Psoas muscle (tissue), 8 donors: Measurements from ENCODE around the gene OS9. TPM values are rescaled to one million over a fixed set of nuclear protein-coding genes. Genes with fewer than 3 reads are reported as not detected.
"Not testable (repeated sequence)": the region's sequence is repeated elsewhere in the genome, so short reads cannot be mapped to it uniquely, and the experiment has no call there.

Experiments
- ATAC-seq, 4 donors: fragments of 200-7000 bp; cut with Tn5 transposase; one replicate each; pipeline ENCODE4 v1.9.1; 2020; ENCODE audit warnings: moderate library complexity in 3 of 4, mild to moderate bottlenecking in 2 of 4
- DNase-seq, 2 donors: peaks; one replicate each; pipeline ENCODE4 v3.0.0-alpha.2; 2020
- H3K27ac ChIP-seq: fragments of 200-600 bp; one replicate; pipeline ENCODE4 v1.8.0; 2022
- H3K27me3 ChIP-seq, 3 donors: fragments of 200-600 bp in 1 of 3; one replicate each; pipeline versions ENCODE4 v1.6.1 to v1.8.0; 2013 to 2022; ENCODE audit warnings: low read length in 2 of 3, mild to moderate bottlenecking in 2 of 3, moderate library complexity in 1 of 3; ENCODE audit not compliant: insufficient read depth in 3 of 3
- H3K36me3 ChIP-seq, 2 donors: fragments of 200-600 bp in 1 of 2; one replicate each; pipeline versions ENCODE4 v1.6.1 to v1.8.0; 2013 to 2022; ENCODE audit warnings: low read depth in 1 of 2, mild to moderate bottlenecking in 1 of 2, moderate library complexity in 1 of 2; ENCODE audit not compliant: insufficient read depth in 1 of 2
- H3K4me1 ChIP-seq: fragments of 200-600 bp; one replicate; pipeline ENCODE4 v1.8.0; 2022
- H3K4me3 ChIP-seq: fragments of 200-600 bp; one replicate; pipeline ENCODE4 v1.8.0; 2022; ENCODE audit warnings: mild to moderate bottlenecking
- H3K9me3 ChIP-seq: fragments of 200-600 bp; one replicate; pipeline ENCODE4 v1.8.0; 2022
- CTCF ChIP-seq: fragments of 200-600 bp; IDR thresholded peaks from one replicate; pipeline ENCODE4 v1.8.0; 2022; ENCODE audit warnings: antibody characterized with exemption
- WGBS, 3 donors: extraction: QIAGEN DNeasy Blood & Tissue Kit; methylation state at CpG; one replicate each; pipeline versions ENCODE4 v1.1.6 to v1.1.7; 2013; 5-methylcytosine and 5-hydroxymethylcytosine counted together
- intact Hi-C, 2 donors: fragments of 100-400 bp; cut with DNase I; formaldehyde crosslinking; loops; one replicate each; pipeline versions ENCODE4 v1.11.0 to v1.14.2; 2022
- polyA plus RNA-seq, 3 donors: library from polyadenylated mRNA; stranded (reverse); fragments of 200-250 nt; gene quantifications; one replicate each; pipeline ENCODE4 v1.2.3, GENCODE V29; 2013
- total RNA-seq, 4 donors: library from RNA; stranded (reverse); fragmentation: NEBNext Ultra II Directional in 2 of 4; extraction: Animal tissue kit (Norgen Biotek cat#: 25700) in 2 of 4; gene quantifications; one replicate each; pipeline versions ENCODE4 v1.2.1 to v1.2.4, GENCODE V29; 2021 to 2023
- donor health status: healthy with polysubstance abuse.
- donor health status: DM: no; HTN: no; CAD: no; lungs with moderate emphysema.
- donor health status: Bipolar disorder and iron deficiency.
- donor health status: healthy.
- donor health status: DM: yes; HTN: yes; CAD: no.
- donor health status: DM: no; HTN: no; CAD: no.
- donor health status: DM: no; HTN: no; CAD: no.
- donor health status: DM: yes; HTN: yes; CAD: no.

OS9 gene
- total and polyA plus RNA-seq, 7 donors: 53.0 to 76.4 (median 63.8) TPM

GRCh38 chr12:57719777-57720605 lies 26.1 kb downstream of the OS9 start:
- 90 to 91% (median 90%) methylated on average over 20 of the region's 20 CpGs for WGBS, 3 donors
- intact Hi-C loops: no loop called here
- Histone ChIP-seq H3K4me3 (no peak overlapping the region), H3K36me3 (peaks cover 0 to 68% of the 10 kb centered on the region in 2 donors), H3K27ac (no peak overlapping the region), H3K4me1 (no peaks in the 10 kb centered on the region), H3K27me3 (peaks cover 0 to 9% (median 5%) of the 10 kb centered on the region in 3 donors), H3K9me3 (no peaks in the 10 kb centered on the region)
- no peak for DNase-seq
- no peak for TF ChIP-seq CTCF
- no peak for ATAC-seq

DNA sequence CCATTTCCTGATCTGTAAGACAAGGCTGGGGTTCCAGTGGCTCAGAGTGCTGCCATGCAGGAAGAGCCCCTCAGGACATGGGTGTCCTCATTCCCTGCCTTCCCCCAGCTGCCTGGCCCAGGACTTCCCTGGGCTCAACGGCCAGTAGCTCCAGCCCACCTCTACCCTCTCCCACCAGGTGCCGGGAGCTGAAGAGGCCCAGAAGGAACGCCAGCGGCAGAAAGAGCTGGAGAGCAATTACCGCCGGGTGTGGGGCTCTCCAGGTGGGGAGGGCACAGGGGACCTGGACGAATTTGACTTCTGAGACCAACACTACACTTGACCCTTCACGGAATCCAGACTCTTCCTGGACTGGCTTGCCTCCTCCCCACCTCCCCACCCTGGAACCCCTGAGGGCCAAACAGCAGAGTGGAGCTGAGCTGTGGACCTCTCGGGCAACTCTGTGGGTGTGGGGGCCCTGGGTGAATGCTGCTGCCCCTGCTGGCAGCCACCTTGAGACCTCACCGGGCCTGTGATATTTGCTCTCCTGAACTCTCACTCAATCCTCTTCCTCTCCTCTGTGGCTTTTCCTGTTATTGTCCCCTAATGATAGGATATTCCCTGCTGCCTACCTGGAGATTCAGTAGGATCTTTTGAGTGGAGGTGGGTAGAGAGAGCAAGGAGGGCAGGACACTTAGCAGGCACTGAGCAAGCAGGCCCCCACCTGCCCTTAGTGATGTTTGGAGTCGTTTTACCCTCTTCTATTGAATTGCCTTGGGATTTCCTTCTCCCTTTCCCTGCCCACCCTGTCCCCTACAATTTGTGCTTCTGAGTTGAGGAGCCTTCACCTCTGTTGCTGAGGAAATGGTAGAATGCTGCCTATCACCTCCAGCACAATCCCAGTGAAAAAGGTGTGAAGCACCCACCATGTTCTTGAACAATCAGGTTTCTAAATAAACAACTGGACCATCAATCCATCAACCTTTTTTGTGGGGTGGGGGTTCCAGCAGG lies 27.0 kb downstream of the OS9 start:
- Histone ChIP-seq H3K9me3 (no peaks in the 10 kb centered on the region), H3K4me1 (no peaks in the 10 kb centered on the region), H3K27ac (no peak overlapping the region), H3K27me3 (peaks cover 0 to 12% (median 5%) of the 10 kb centered on the region in 3 donors), H3K36me3 (peaks cover 0 to 59% of the 10 kb centered on the region in 2 donors), H3K4me3 (no peak overlapping the region)
- intact Hi-C loops: no loop called here
- ATAC-seq (no peak), DNase-seq (no peak)
- WGBS, 3 donors: 78 to 82% (median 79%) methylated on average over 11 of the region's 11 CpGs
- TF ChIP-seq CTCF: no peak

DNA sequence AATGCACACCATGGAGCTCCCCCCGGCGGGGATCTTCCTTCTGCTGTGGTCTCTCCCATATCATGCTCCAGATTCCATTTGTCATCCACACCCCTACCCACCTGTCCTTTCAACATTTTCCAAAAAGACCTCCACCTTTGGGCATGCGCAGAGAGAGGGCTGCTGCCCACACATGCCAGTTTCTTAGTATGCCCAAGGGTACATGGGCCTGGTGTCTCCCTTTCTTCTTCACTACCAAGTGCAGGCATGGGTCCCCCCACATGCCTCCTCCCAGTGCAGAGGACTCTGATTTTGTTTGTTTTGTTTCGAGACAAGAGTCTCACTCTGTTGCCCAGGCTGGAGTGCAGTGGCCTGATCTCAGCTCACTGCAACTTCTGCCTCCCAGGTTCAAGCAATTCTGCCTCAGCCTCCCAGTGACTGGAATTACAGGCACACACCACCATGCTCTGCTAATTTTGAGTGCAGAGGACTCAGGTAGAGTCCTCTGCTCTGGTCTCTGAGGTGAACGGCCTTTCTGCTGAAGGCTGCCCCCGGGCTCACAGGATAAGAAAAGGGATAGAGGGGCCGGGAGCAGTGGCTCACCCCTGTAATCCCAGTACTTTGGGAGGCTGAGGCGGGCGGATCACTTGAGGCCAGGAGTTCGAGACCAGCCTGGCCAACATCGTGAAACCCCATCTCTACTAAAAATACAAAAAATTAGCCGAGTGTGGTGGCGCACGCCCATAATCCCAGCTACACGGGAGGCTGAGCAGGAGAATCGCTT lies 28.1 kb downstream of the OS9 start:
- Histone ChIP-seq H3K36me3 (peaks cover 0 to 48% of the 10 kb centered on the region in 2 donors), H3K27me3 (peaks cover 0 to 23% (median 14%) of the 10 kb centered on the region in 3 donors)
- H3K9me3 ChIP-seq, H3K27ac ChIP-seq, H3K4me3 ChIP-seq, DNase-seq, intact Hi-C loops, H3K4me1 ChIP-seq, ATAC-seq: not testable (repeated sequence)
- 87 to 94% (median 91%) methylated on average over 16 of the region's 16 CpGs for WGBS, 3 donors

DNA sequence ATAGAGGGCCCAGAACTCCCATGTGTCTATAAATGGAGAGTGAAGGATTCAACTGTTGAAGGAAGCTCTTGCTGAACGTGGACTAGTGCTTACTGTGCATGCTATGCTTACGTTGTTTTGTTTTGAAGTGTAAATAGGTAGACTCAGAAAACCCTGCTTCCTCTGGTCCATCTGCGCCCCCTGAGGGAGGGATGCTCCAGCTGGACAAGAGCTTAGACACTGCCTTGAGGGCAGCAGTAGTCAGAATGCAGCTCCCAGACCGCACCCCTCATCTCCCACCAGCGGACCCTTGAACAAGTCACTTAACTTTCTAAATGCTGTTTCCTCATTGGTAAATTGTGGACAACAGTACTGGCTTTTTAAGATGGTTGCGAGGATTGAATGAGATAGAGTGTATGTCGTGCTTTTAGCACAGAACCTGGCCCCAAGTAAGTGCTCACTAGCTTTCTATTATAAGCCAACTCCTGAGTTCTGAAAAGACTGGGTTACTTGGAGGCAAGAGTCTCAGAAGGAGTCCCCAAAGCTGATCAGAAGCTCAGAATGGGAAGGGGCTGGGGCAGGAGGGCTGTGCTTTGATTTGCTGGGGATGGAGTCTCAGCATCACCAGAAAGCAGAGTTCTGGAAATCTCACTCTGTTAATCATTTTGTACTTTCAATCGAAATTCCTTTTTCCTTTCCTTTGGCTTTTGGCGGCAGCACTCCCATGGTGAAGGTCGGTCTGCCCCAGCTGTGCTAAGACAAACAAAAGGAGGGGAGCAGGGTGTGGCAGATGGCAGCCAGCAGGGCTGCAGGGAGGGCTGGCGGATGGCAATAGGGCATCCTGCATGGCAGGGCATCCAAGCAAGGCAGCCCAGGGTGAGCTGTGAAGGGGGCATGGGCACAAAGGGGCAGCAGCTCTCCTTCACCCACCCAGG lies 29.0 kb downstream of the OS9 start:
- Histone ChIP-seq H3K4me1 (peaks cover 6% of the 10 kb centered on the region), H3K27ac (no peak overlapping the region), H3K9me3 (no peaks in the 10 kb centered on the region), H3K27me3 (peaks cover 0 to 33% (median 15%) of the 10 kb centered on the region in 3 donors), H3K4me3 (no peak overlapping the region), H3K36me3 (peaks cover 0 to 39% of the 10 kb centered on the region in 2 donors)
- ATAC-seq (no peak), DNase-seq (no peak)
- no peak for TF ChIP-seq CTCF
- WGBS, 3 donors: 48 to 51% (median 49%) methylated on average over 11 of the region's 11 CpGs
- intact Hi-C loops: no loop called here
